Muscle layer of colon (tissue), 2 donors: ENCODE measurements around the gene EIF4ENIF1.
A peak's percentile ranks its signal among the peaks of the same experiment; 100 is the strongest.
"Not testable (repeated sequence)": the region's sequence is repeated elsewhere in the genome, so short reads cannot be mapped to it uniquely, and the experiment has no call there.

ENCODE experiments used
- H3K27ac ChIP-seq: one replicate; pipeline ENCODE4 v1.7.0; 2013; ENCODE audit warnings: low read depth, mild to moderate bottlenecking, low read length, moderate library complexity
- H3K27me3 ChIP-seq, 2 donors: one replicate each; pipeline ENCODE4 v1.7.0; 2013; ENCODE audit warnings: low read length in 2 of 2, mild to moderate bottlenecking in 2 of 2; ENCODE audit not compliant: insufficient read depth in 2 of 2, control insufficient read depth in 1 of 2
- H3K36me3 ChIP-seq: one replicate; pipeline ENCODE4 v1.7.0; 2013; ENCODE audit warnings: mild to moderate bottlenecking, low read length; ENCODE audit not compliant: insufficient read depth
- H3K4me1 ChIP-seq: one replicate; pipeline ENCODE4 v1.7.0; 2013; ENCODE audit warnings: mild to moderate bottlenecking, low read length; ENCODE audit not compliant: insufficient read depth
- H3K4me3 ChIP-seq, 2 donors: one replicate each; pipeline ENCODE4 v1.7.0; 2013; ENCODE audit warnings: low read length in 2 of 2, low read depth in 1 of 2, mild to moderate bottlenecking in 1 of 2, moderate library complexity in 1 of 2
- H3K9ac ChIP-seq: one replicate; pipeline ENCODE4 v1.7.0; 2013; ENCODE audit warnings: low read length
- H3K9me3 ChIP-seq: one replicate; pipeline ENCODE4 v1.7.0; 2013; ENCODE audit warnings: mild to moderate bottlenecking, low read length
- donor health status: abdominal sarcoma.
- donor health status: Adenocarcinoma of cecum.

The EIF4ENIF1 gene

DNA sequence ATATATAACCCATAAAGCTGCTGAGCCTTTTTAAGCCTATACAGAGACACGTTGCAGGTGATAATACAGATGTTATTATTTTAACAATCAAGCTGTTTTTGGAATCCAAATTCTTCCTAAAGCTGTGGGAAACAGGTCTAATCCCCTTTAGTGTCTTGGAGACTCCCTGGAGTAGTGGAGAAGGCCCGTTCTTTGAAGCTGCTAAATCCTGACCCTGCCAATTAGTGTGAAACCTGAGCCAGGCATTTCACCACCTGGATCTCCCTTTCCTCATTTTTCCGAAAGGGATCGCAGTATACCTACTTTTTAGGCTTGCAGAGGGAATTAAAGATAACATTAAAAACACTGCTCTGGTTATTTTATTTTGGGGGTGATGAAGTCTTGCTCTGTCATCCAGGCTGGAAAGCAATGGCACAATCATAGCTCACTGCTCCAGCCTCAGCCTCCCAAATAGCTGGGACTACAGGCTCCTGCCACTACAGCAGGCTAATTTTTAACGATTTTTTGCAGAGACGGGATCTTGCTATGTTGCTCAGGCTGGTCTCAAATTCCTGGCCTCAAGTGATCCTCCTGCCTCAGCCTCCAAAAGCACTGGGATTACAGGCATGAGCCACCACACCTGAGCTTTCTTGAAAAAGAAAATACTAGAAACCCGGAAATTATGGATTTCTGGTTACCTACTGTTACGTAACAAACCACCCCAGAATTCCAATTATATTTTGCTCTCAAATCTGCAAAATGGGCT lies 1.7 kb upstream of the EIF4ENIF1 start:
- H3K27ac ChIP-seq, result peak overlapping the region; percentile 88
- H3K9me3 ChIP-seq, result no peaks in the 10 kb centered on the region
- peaks cover 7% of the 10 kb centered on the region for H3K36me3 ChIP-seq
- peak overlapping the region in 1 of 2 donors; percentile 79 for H3K4me3 ChIP-seq
- H3K9ac ChIP-seq, result peak overlapping the region; percentile 90
- H3K27me3 ChIP-seq, result no peaks in the 10 kb centered on the region
- peaks cover 18% of the 10 kb centered on the region for H3K4me1 ChIP-seq

DNA sequence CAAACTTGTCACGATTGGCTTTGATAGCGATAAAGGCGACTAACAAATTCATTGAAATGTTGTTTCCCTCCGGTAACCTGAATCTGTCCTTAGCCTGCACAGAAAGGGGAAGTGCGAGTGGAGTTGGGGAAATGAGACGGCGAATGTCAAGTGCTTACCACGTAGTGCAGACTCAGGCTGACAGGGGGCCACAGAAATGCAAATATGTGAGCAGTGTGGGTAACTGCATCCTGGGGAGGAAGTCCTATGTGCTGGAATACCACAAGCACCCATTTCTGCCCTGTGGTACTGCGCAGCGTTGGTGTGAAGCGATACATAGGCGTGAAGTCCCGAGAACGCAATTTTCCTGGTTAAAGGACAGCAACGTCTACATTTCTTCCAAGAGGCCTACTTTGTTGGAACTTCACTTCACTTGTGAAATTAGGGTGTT lies 869 bp upstream of the EIF4ENIF1 start:
- Histone ChIP-seq H3K27me3 (no peaks in the 10 kb centered on the region), H3K9me3 (no peaks in the 10 kb centered on the region), H3K4me1 (peaks cover 18% of the 10 kb centered on the region), H3K4me3 (peak overlapping the region; percentile 52 to 79), H3K9ac (peak overlapping the region; percentile 90), H3K36me3 (peaks cover 7% of the 10 kb centered on the region), H3K27ac (peak overlapping the region; percentile 88)

DNA sequence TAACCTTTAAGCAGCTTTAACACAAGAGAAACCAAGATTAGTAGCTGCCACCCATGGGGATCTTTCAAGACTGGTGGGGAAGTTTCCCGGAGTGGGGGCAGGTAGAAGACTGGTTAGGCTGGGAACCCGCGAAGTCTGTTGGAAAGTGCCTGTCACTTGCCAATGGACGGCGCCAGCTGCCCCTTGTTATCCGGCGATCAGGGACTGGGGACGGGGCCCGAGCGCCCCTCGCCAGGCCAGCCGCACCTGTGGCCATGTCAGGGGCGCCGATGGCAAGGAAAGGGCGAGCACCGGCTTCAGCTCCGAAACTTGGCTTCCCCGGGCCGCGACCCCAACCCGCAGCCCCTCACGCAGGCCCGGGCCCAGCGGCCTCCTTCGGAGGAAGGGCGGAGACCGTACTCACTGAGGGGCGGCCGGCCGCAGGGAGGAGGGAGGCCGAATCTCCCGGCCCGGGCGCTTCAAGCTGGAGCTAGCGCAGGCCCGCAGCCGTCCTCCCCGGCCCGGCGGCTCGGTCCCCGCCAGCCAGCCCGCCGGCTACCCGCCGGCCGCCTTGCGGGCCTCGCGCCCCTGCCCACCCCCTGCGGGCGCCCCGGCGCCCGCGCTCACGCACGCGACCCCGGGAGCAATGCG lies 539 bp downstream of the EIF4ENIF1 start:
- peaks cover 18% of the 10 kb centered on the region for H3K4me1 ChIP-seq
- H3K27ac ChIP-seq, result peak overlapping the region; percentile 88
- no peaks in the 10 kb centered on the region for H3K9me3 ChIP-seq
- H3K4me3 ChIP-seq, result peak overlapping the region; percentile 62 to 79
- H3K9ac ChIP-seq, result peak overlapping the region; percentile 26
- H3K36me3 ChIP-seq, result peaks cover 18% of the 10 kb centered on the region
- no peaks in the 10 kb centered on the region for H3K27me3 ChIP-seq

DNA sequence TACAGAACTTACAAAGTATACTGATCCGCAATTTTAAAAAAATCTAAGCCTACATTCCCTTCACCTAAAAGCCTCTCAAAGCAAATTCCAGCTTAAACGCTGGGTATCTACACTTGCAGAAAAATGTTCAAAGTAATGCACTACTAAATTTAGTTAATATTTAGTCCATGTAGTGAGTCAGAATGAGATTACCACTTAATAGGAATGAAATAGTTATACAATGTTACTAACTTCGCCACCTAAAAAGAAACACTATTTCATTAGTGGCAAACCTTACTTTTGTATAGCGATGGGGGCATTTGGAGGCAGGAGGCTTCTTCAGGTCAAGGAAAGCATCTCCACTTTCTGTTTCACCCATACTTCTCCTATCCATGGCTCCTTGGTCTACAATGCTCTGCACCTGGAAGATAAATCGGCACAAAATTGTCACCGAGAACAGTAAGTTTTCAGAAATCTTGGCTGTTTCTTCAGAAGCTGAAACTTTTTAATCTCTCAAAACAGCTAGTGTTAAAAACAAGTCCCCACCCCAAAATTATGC lies 1.2 kb downstream of the EIF4ENIF1 start:
- Histone ChIP-seq H3K9ac (peak overlapping the region; percentile 26), H3K9me3 (no peaks in the 10 kb centered on the region), H3K4me1 (peaks cover 18% of the 10 kb centered on the region), H3K27me3 (no peaks in the 10 kb centered on the region), H3K27ac (no peak overlapping the region), H3K36me3 (peaks cover 21% of the 10 kb centered on the region), H3K4me3 (peak overlapping the region in 1 of 2 donors; percentile 57)

DNA sequence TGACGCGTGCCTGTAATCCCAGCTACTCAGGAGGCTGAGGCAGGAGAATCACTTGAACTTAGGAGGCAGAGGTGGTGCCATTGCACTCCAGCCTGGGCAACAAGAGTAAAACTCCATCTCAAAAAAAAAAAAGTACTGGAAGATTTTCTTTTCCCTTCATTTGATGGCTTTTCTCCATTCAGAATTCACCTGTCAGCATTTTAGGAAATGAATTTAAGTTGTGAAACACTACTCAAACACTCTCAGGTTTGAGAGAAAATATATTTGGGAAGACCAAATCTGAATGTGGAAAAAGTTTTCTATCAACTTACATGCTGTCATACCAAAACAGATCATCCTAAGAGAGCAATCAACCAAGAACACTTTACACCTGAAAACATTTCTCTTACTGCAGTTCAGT lies 2.7 kb downstream of the EIF4ENIF1 start:
- Histone ChIP-seq H3K27ac (no peak overlapping the region), H3K4me1 (peaks cover 18% of the 10 kb centered on the region), H3K4me3 (no peak overlapping the region), H3K9me3 (no peaks in the 10 kb centered on the region), H3K27me3 (no peaks in the 10 kb centered on the region), H3K36me3 (peaks cover 21% of the 10 kb centered on the region), H3K9ac (no peak overlapping the region)

DNA sequence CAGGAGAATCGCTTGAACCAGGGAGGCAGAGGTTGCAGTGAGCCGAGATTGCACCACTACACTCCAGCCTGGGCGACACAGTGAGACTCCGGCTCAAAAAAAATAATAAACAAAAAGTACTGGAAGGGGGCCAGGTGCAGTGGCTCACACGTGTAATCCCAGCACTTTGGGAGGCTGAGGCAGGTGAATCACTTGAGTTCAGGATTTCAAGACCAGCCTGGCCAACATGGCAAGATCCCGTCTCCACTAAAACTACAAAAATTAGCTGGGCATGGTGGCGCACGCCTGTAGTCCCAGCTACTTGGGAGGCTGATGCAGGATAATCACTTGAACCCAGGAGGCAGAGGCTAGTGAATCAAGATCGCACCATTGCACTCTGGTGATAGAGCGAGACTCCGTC lies 3.3 kb downstream of the EIF4ENIF1 start:
- H3K9me3 ChIP-seq, H3K27ac ChIP-seq, H3K9ac ChIP-seq, H3K27me3 ChIP-seq, H3K4me3 ChIP-seq: not testable (repeated sequence)
- H3K4me1 ChIP-seq, result peaks cover 18% of the 10 kb centered on the region
- peaks cover 26% of the 10 kb centered on the region for H3K36me3 ChIP-seq

DNA sequence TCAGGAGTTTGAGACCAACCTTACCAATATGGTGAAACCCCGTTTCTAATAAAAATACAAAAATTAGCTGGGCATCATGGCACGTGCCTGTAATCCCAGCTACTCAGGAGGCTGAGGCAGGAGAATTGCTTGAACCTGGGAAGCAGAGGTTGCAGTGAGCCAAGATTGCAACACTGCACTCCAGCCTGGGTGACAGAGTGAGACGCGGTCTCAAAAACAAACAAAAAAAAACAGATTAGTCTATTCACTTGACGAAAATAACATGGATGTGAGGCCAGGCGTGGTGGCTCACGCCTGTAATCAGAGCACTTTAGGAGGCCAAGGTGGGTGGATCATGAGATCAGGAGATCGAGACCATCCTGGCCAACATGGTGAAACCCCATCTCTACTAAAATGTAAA lies 7.2 kb downstream of the EIF4ENIF1 start:
- not testable (repeated sequence) for H3K9ac ChIP-seq, H3K27me3 ChIP-seq, H3K4me1 ChIP-seq, H3K4me3 ChIP-seq, H3K27ac ChIP-seq, H3K9me3 ChIP-seq
- peaks cover 27% of the 10 kb centered on the region for H3K36me3 ChIP-seq

DNA sequence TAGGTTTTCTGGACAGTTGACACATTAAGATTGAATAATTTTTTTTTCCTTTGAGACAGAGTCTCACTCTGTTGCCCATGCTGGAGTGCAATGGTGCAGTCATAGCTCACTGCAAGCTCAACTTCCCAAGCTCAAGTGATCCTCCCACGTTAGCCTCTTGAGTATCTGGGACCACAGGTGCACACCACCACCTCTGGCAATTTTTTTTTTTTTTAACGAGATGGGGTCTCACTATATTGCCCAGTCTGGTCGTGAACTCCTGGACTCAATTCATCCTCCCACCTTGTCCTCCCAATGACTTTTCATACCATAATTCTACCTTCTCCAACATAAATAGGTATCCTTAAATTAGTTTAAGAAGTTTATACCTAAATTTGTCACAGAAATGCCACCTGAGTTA lies 8.5 kb downstream of the EIF4ENIF1 start:
- no peak overlapping the region for H3K9ac ChIP-seq
- H3K36me3 ChIP-seq, result peaks cover 27% of the 10 kb centered on the region
- no peaks in the 10 kb centered on the region for H3K27me3 ChIP-seq
- H3K4me1 ChIP-seq, result no peaks in the 10 kb centered on the region
- no peak overlapping the region for H3K27ac ChIP-seq
- H3K4me3 ChIP-seq, result no peak overlapping the region
- no peaks in the 10 kb centered on the region for H3K9me3 ChIP-seq

DNA sequence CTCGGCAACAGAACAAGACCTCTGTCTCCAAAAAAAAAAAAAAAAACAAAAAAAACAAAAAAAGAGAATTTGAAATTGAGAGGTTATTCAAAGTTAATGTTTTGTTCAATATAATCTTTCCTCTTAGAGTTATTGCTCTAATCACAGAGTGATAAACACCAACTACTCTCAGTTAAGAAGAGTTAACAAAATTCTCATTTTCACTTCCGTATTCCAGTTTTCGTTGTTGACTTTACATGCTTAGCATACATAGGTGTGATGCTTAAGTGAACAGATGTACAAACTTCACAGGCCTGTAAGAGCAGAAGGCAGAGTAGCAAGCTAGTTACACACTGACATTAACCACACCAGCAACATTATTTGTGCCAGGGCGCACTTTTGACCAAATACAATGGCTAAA lies 12.3 kb downstream of the EIF4ENIF1 start:
- H3K9ac ChIP-seq, result no peak overlapping the region
- no peaks in the 10 kb centered on the region for H3K27me3 ChIP-seq
- peaks cover 13% of the 10 kb centered on the region for H3K36me3 ChIP-seq
- no peaks in the 10 kb centered on the region for H3K4me1 ChIP-seq
- no peak overlapping the region for H3K4me3 ChIP-seq
- no peak overlapping the region for H3K27ac ChIP-seq
- H3K9me3 ChIP-seq, result no peaks in the 10 kb centered on the region

DNA sequence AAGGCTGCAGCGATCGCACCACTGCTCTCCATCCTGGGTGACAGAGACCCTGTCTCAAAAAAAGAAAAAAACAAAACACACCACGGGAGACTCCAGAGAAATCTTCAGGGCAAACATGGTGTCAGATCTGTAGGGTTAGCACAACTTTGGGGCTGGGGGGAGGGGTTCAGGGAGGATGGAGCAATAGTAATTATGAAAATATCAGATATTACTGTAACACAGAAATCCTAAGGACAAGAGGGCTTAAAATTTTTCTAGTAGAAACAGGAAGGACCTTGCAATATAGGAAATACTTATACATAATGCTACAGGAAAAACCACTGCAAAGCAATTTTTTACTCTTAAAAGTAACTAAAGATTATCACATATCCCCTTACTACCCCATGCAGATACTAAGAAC lies 13.8 kb downstream of the EIF4ENIF1 start:
- Histone ChIP-seq H3K4me3 (no peak overlapping the region), H3K27me3 (no peaks in the 10 kb centered on the region), H3K4me1 (no peaks in the 10 kb centered on the region), H3K27ac (no peak overlapping the region), H3K9ac (no peak overlapping the region), H3K9me3 (no peaks in the 10 kb centered on the region), H3K36me3 (peaks cover 2% of the 10 kb centered on the region)

DNA sequence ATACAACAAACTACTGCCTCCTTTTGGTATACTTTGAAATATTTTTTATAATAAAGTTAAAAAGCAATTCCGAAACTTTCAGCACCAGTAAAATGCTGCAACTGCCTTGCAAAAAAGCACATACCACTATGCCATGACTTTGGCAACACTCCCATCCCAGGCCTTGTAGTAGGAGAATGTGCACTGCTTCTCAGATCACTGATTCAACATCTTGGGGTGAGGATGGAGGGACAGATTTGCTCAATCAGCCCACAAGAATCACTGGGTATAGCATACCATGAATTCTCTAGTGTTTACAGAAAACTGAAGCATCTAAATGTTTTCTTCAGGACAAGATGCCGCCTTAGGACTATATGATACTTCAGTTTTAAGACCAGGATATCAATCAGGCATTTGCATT lies 14.9 kb downstream of the EIF4ENIF1 start:
- H3K36me3 ChIP-seq, result no peaks in the 10 kb centered on the region
- H3K27ac ChIP-seq, result no peak overlapping the region
- no peaks in the 10 kb centered on the region for H3K27me3 ChIP-seq
- no peak overlapping the region for H3K9ac ChIP-seq
- H3K4me1 ChIP-seq, result no peaks in the 10 kb centered on the region
- no peaks in the 10 kb centered on the region for H3K9me3 ChIP-seq
- H3K4me3 ChIP-seq, result no peak overlapping the region
